Fibroblast of mammary gland (primary cell): ENCODE data around the gene SLC23A2.

Source experiments
- DNase-seq: peaks from one replicate; pipeline ENCODE4 v3.0.0-alpha.2; 2010; ENCODE audit warnings: low read depth
- H3K4me3 ChIP-seq: 2 replicates; pipeline ENCODE4 v1.5.1; 2011; ENCODE audit warnings: low read depth, mild to moderate bottlenecking, low read length, moderate library complexity; ENCODE audit not compliant: control insufficient read depth
- CTCF ChIP-seq: conservative IDR thresholded peaks from 2 replicates; pipeline ENCODE4 v1.5.1; 2011; ENCODE audit warnings: low read depth, low read length, inconsistent platforms; ENCODE audit not compliant: control insufficient read depth, insufficient read depth

SLC23A2 gene

GRCh38 chr20:4973330-4974097, 27.8 kb downstream of the SLC23A2 start:
- no peak for TF ChIP-seq CTCF
- H3K4me3 ChIP-seq: peak overlapping the region; percentile 33
- peak; percentile 89 for DNase-seq

GRCh38 chr20:4972506-4973251, 28.6 kb downstream of the SLC23A2 start:
- no peak for TF ChIP-seq CTCF
- H3K4me3 ChIP-seq: no peak overlapping the region
- DNase-seq: no peak

- no peak overlapping the region for H3K4me3 ChIP-seq
- TF ChIP-seq CTCF: no peak
- DNase-seq: no peak
Observed at GRCh38 chr20:4971064-4971463, 30.2 kb downstream of the SLC23A2 start.

- no peak overlapping the region for H3K4me3 ChIP-seq
- no peak for DNase-seq
- no peak for TF ChIP-seq CTCF
Observed at GRCh38 chr20:4967752-4968477, 33.4 kb downstream of the SLC23A2 start.

- no peak overlapping the region for H3K4me3 ChIP-seq
- DNase-seq: no peak
Observed at GRCh38 chr20:4966826-4967751, 34.2 kb downstream of the SLC23A2 start.

More at GRCh38 chr20:4966826-4967751, 34.2 kb downstream of the SLC23A2 start:
- no peak for TF ChIP-seq CTCF
